Measurements from ENCODE around the gene TTLL10.

TTLL10 gene

GRCh38 chr1:1240348-1240732, 66.7 kb downstream of the TTLL10 start:
- H3K27me3 ChIP-seq (ENCODE audit: insufficient read depth, insufficient read length), result no peaks in the 10 kb centered on the region
- peaks cover 8% of the 10 kb centered on the region for H3K4me1 ChIP-seq (ENCODE audit: insufficient read depth, insufficient read length)
- DNase-seq (ENCODE audit: low read depth, low spot score), result no peak
- TF ChIP-seq YY1 (IDR thresholded peaks at IDR 0.05; ENCODE audit: insufficient read depth, insufficient read length), result no peak
- TF ChIP-seq ZNF274 (IDR thresholded peaks at IDR 0.05; ENCODE audit: low read depth, low read length), result no peak
- TF ChIP-seq SUZ12 (IDR thresholded peaks at IDR 0.05; ENCODE audit: extremely low read depth, insufficient read depth, insufficient read length), result no peak
- no peaks in the 10 kb centered on the region for H3K9me3 ChIP-seq (ENCODE audit: insufficient read depth, low read length)
- no peak overlapping the region for H3K9ac ChIP-seq (ENCODE audit: insufficient read length, low read depth)
- peaks cover 7% of the 10 kb centered on the region for H3K36me3 ChIP-seq (ENCODE audit: insufficient read depth, insufficient read length, low read length)
- H3K4me3 ChIP-seq (ENCODE audit: insufficient read length, low read depth), result no peak overlapping the region

- DNase-seq (ENCODE audit: low read depth, low spot score), result no peak
- TF ChIP-seq SUZ12 (IDR thresholded peaks at IDR 0.05; ENCODE audit: extremely low read depth, insufficient read depth, insufficient read length) (no peak), ZNF274 (IDR thresholded peaks at IDR 0.05; ENCODE audit: low read depth, low read length) (no peak), YY1 (IDR thresholded peaks at IDR 0.05; ENCODE audit: insufficient read depth, insufficient read length) (no peak)
- no peak overlapping the region for H3K9ac ChIP-seq (ENCODE audit: insufficient read length, low read depth)
- no peaks in the 10 kb centered on the region for H3K27me3 ChIP-seq (ENCODE audit: insufficient read depth, insufficient read length)
- peaks cover 8% of the 10 kb centered on the region for H3K4me1 ChIP-seq (ENCODE audit: insufficient read depth, insufficient read length)
- H3K9me3 ChIP-seq (ENCODE audit: insufficient read depth, low read length), result no peaks in the 10 kb centered on the region
- peaks cover 2% of the 10 kb centered on the region for H3K36me3 ChIP-seq (ENCODE audit: insufficient read depth, insufficient read length, low read length)
- H3K4me3 ChIP-seq (ENCODE audit: insufficient read length, low read depth), result no peak overlapping the region
Observed at GRCh38 chr1:1240822-1241587, 67.3 kb downstream of the TTLL10 start.

- DNase-seq (ENCODE audit: low read depth, low spot score), result no peak
- Histone ChIP-seq H3K9ac (ENCODE audit: insufficient read length, low read depth) (no peak overlapping the region), H3K4me3 (ENCODE audit: insufficient read length, low read depth) (no peak overlapping the region), H3K27me3 (ENCODE audit: insufficient read depth, insufficient read length) (no peaks in the 10 kb centered on the region), H3K4me1 (ENCODE audit: insufficient read depth, insufficient read length) (peaks cover 8% of the 10 kb centered on the region), H3K36me3 (ENCODE audit: insufficient read depth, insufficient read length, low read length) (peaks cover 2% of the 10 kb centered on the region), H3K9me3 (ENCODE audit: insufficient read depth, low read length) (no peaks in the 10 kb centered on the region)
- TF ChIP-seq ZNF274 (IDR thresholded peaks at IDR 0.05; ENCODE audit: low read depth, low read length), result no peak
- no peak for TF ChIP-seq SUZ12 (IDR thresholded peaks at IDR 0.05; ENCODE audit: extremely low read depth, insufficient read depth, insufficient read length)
- TF ChIP-seq YY1 (IDR thresholded peaks at IDR 0.05; ENCODE audit: insufficient read depth, insufficient read length), result no peak
Observed at GRCh38 chr1:1241588-1242219, 68.0 kb downstream of the TTLL10 start.

GRCh38 chr1:1242461-1243265, 69.0 kb downstream of the TTLL10 start:
- DNase-seq (ENCODE audit: low read depth, low spot score), result no peak
- Histone ChIP-seq H3K36me3 (ENCODE audit: insufficient read depth, insufficient read length, low read length) (peaks cover 2% of the 10 kb centered on the region), H3K9me3 (ENCODE audit: insufficient read depth, low read length) (no peaks in the 10 kb centered on the region), H3K27me3 (ENCODE audit: insufficient read depth, insufficient read length) (peaks cover 5% of the 10 kb centered on the region), H3K4me3 (ENCODE audit: insufficient read length, low read depth) (no peak overlapping the region), H3K4me1 (ENCODE audit: insufficient read depth, insufficient read length) (peaks cover 11% of the 10 kb centered on the region), H3K9ac (ENCODE audit: insufficient read length, low read depth) (no peak overlapping the region)
- TF ChIP-seq SUZ12 (IDR thresholded peaks at IDR 0.05; ENCODE audit: extremely low read depth, insufficient read depth, insufficient read length), result no peak
- no peak for TF ChIP-seq ZNF274 (IDR thresholded peaks at IDR 0.05; ENCODE audit: low read depth, low read length)
- TF ChIP-seq YY1 (IDR thresholded peaks at IDR 0.05; ENCODE audit: insufficient read depth, insufficient read length), result no peak

GRCh38 chr1:1243266-1243660, 69.6 kb downstream of the TTLL10 start:
- peaks cover 8% of the 10 kb centered on the region for H3K4me1 ChIP-seq (ENCODE audit: insufficient read depth, insufficient read length)
- peaks cover 6% of the 10 kb centered on the region for H3K27me3 ChIP-seq (ENCODE audit: insufficient read depth, insufficient read length)
- no peak for DNase-seq (ENCODE audit: low read depth, low spot score)
- TF ChIP-seq YY1 (IDR thresholded peaks at IDR 0.05; ENCODE audit: insufficient read depth, insufficient read length) (no peak), ZNF274 (IDR thresholded peaks at IDR 0.05; ENCODE audit: low read depth, low read length) (no peak), SUZ12 (IDR thresholded peaks at IDR 0.05; ENCODE audit: extremely low read depth, insufficient read depth, insufficient read length) (no peak)
- no peak overlapping the region for H3K9ac ChIP-seq (ENCODE audit: insufficient read length, low read depth)
- no peaks in the 10 kb centered on the region for H3K9me3 ChIP-seq (ENCODE audit: insufficient read depth, low read length)
- H3K4me3 ChIP-seq (ENCODE audit: insufficient read length, low read depth), result no peak overlapping the region
- peaks cover 2% of the 10 kb centered on the region for H3K36me3 ChIP-seq (ENCODE audit: insufficient read depth, insufficient read length, low read length)

GRCh38 chr1:1243807-1244191, 70.1 kb downstream of the TTLL10 start:
- no peak for TF ChIP-seq ZNF274 (IDR thresholded peaks at IDR 0.05; ENCODE audit: low read depth, low read length)
- TF ChIP-seq SUZ12 (IDR thresholded peaks at IDR 0.05; ENCODE audit: extremely low read depth, insufficient read depth, insufficient read length), result no peak
- no peak for TF ChIP-seq YY1 (IDR thresholded peaks at IDR 0.05; ENCODE audit: insufficient read depth, insufficient read length)
- peaks cover 6% of the 10 kb centered on the region for H3K27me3 ChIP-seq (ENCODE audit: insufficient read depth, insufficient read length)
- peaks cover 7% of the 10 kb centered on the region for H3K4me1 ChIP-seq (ENCODE audit: insufficient read depth, insufficient read length)
- no peak overlapping the region for H3K4me3 ChIP-seq (ENCODE audit: insufficient read length, low read depth)
- no peak overlapping the region for H3K9ac ChIP-seq (ENCODE audit: insufficient read length, low read depth)
- H3K36me3 ChIP-seq (ENCODE audit: insufficient read depth, insufficient read length, low read length), result peaks cover 2% of the 10 kb centered on the region
- no peak for DNase-seq (ENCODE audit: low read depth, low spot score)
- no peaks in the 10 kb centered on the region for H3K9me3 ChIP-seq (ENCODE audit: insufficient read depth, low read length)

Measured in NT2/D1 (cell line).